NCI-H510A treated with DMSO at 0.1 percent for 48 hours (cell line): ENCODE data around the gene SRP68.

Experiments used
- DNase-seq: peaks from one replicate; lab custom pipeline; 2025; lab: John Stamatoyannopoulos, UW

Gene SRP68

DNA sequence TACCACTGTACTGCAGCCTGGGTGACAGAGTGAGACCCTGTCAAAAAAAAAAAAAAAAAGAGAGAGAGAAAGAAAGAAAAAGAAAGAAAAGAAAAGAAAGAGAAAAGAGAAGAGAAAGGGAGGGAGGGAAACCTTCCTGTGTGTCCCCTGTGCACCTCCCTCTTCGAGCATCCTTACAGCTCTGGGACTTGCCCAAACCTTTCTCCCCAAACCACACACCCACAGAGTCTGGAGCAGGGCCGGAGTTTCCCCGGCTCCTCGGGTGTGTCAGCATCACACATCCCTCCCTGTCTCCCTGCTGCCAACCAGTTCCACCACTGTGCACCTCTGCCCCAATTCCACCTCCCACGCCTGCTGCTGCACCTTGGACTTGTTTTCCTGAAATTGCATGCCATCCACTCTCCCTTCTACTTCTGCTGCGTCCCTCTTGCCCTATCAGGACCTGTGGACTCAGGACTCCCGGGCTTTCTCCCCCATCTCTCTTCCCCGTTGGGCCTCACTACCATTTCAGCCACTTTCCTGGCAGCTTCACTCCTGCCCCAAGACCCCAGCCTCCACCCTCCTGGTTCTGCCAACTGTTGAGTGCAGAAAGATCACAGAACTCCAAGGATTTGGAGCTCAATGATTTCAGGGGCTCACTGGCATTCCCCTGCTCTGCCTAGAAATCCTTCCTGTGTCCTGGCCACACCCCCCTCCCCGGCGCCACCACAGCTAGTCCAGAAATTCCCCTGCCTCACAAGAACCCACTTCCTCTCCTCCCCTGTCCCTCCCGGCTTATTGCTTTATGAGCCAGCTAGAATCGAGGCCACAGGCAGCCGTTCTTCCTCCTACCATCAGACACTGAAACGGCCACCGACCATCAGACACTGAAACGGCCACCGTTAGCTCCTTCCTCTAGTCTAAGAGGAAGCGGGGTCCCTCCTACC is 75.4 kb downstream of the SRP68 start:
- no peak for DNase-seq

DNA sequence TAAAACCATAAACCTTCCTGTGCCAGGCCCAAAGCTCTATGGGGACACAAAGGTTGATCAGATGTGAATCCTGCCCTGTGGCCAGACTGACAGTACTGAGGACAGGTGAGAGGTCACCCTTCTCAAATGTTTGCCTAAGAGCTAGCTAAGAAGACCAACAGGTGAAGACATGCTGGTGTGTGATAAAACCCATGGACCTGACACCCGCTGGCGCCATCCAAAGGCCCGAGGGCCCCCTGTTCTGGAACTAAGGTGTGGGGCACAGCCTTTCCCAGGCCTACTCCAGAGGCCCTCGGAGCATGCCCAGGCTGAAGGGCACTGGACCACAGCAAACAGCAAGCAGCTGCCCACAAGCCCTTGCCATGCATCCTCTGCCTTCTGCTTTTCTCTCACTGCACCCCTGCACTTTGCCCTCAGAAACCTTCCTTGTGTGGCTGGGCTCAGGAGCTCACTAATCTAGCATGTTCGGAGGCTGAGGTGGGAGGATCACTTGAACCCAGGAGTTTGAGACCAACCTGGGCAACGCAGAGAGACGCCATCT is 76.9 kb downstream of the SRP68 start:
- no peak for DNase-seq

GRCh38 chr17:75994802-75995370 is 77.4 kb downstream of the SRP68 start:
- no peak for DNase-seq

- no peak for DNase-seq
These were observed 80.9 kb downstream of the SRP68 start for GRCh38 chr17:75991396-75991795.
